Prostate gland (tissue), 2 donors: Measurements from ENCODE around the gene RER1.

ENCODE experiments used
- CTCF ChIP-seq, 4 experiments: fragments of 200-600 bp in 2 of 4; fragments of 450-650 bp in 2 of 4; sonication (generic) in 2 of 4; IDR thresholded peaks; 1 replicate in 3 of 4; 2 replicates in 1 of 4; pipeline ENCODE4 v1.5.1; 2016 to 2019; ENCODE audit warnings: antibody characterized with exemption in 4 of 4, mild to moderate bottlenecking in 2 of 4, moderate library complexity in 2 of 4
- POLR2A ChIP-seq: fragments of 450-650 bp; IDR thresholded peaks from one replicate; pipeline ENCODE4 v1.6.1; 2016; ENCODE audit warnings: antibody characterized with exemption, mild to moderate bottlenecking

GRCh38 chr1:2433936-2434655, 42.5 kb downstream of the RER1 start:
- TF ChIP-seq CTCF (IDR thresholded peaks at IDR 0.05) (no peak), POLR2A (no peak)
